Pancreas (tissue), 10 donors: Measurements from ENCODE around the gene KRT5. TPM values are rescaled to one million over a fixed set of nuclear protein-coding genes. Genes with fewer than 3 reads are reported as not detected.

Source experiments
- ATAC-seq, 4 donors: fragments of 200-7000 bp; cut with Tn5 transposase; one replicate each; pipeline versions ENCODE4 v1.8.0 to v1.9.1; 2020; ENCODE audit warnings: mild to moderate bottlenecking in 4 of 4, moderate library complexity in 4 of 4
- DNase-seq, 6 donors: peaks; one replicate each; pipeline ENCODE4 v3.0.0-alpha.2; 2020
- FAIRE-seq: peaks from 2 replicates; lab custom pipeline; 2012; peaks lifted over from hg19 to GRCh38; lab: Jason Lieb, UNC
- H3K27ac ChIP-seq, 4 donors: fragments of 200-600 bp; sonication (generic); 1 replicate in 3 of 4; 2 replicates in 1 of 4; pipeline versions ENCODE4 v1.5.0 to v1.8.0; 2020
- H3K27me3 ChIP-seq, 4 donors: fragments of 200-600 bp; one replicate each; pipeline ENCODE4 v1.8.0; 2021
- H3K36me3 ChIP-seq, 3 donors: fragments of 200-600 bp; sonication (generic) in 1 of 3; one replicate each; pipeline versions ENCODE4 v1.5.0 to v1.8.0; 2020 to 2021
- H3K4me1 ChIP-seq, 3 donors: fragments of 200-600 bp; one replicate each; pipeline ENCODE4 v1.8.0; 2021
- H3K4me3 ChIP-seq, 4 donors: fragments of 200-600 bp; sonication (generic) in 2 of 4; one replicate each; pipeline versions ENCODE4 v1.5.0 to v1.8.0; 2020 to 2021
- H3K9me3 ChIP-seq, 4 donors: fragments of 200-600 bp; one replicate each; pipeline ENCODE4 v1.8.0; 2021
- CTCF ChIP-seq, 4 donors: fragments of 200-600 bp; sonication (generic) in 3 of 4; IDR thresholded peaks; one replicate each; pipeline versions ENCODE4 v1.5.0 to v1.8.0; 2021; ENCODE audit warnings: antibody characterized with exemption in 4 of 4
- WGBS, 2 donors: extraction: QIAGEN DNeasy Blood & Tissue Kit; methylation state at CpG; one replicate each; pipeline ENCODE4 v1.1.7; 2013; 5-methylcytosine and 5-hydroxymethylcytosine counted together
- intact Hi-C, 3 donors: fragments of 100-400 bp; cut with DNase I; formaldehyde crosslinking; loops; one replicate each; pipeline versions ENCODE4 v1.11.1 to v1.14.2; 2022
- polyA plus RNA-seq, 2 donors: library from polyadenylated mRNA; stranded (reverse); fragments of 200-250 nt; gene quantifications; one replicate each; pipeline ENCODE4 v1.2.3, GENCODE V29; 2013
- total RNA-seq, 6 donors: library from RNA; stranded (reverse); fragmentation: NEBNext Ultra II Directional in 4 of 6; extraction: Animal tissue kit (Norgen Biotek cat#: 25700) in 4 of 6; gene quantifications; one replicate each; pipeline versions ENCODE4 v1.2.1 to v1.2.4, GENCODE V29; 2021 to 2023
- donor health status: healthy with polysubstance abuse.
- donor health status: DM: no; HTN: no; CAD: no; lungs with moderate emphysema.
- donor health status: DM: no; HTN: no; CAD: no.
- donor health status: control.
- donor health status: control.
- donor health status: Bipolar disorder and iron deficiency.
- donor health status: DM: yes; HTN: yes; CAD: no.
- donor health status: DM: no; HTN: no; CAD: no.
- donor health status: DM: no; HTN: no; CAD: no.
- donor health status: DM: yes; HTN: yes; CAD: no.

Gene KRT5
- total and polyA plus RNA-seq, 8 donors = 0.51 to 5.8 (median 1.5) TPM

- 80 to 85% methylated on average over 1 of the region's 1 CpG for WGBS, 2 donors
- H3K27ac ChIP-seq = no peak overlapping the region
- intact Hi-C loops = loop anchor here in 1 of 3 donors (10.0 kb wide), 1 partner anchor 104 kb away; no protein-coding TSS in a partner anchor
- no peaks in the 10 kb centered on the region for H3K4me1 ChIP-seq
- FAIRE-seq = no peak
- H3K9me3 ChIP-seq = no peaks in the 10 kb centered on the region
- no peak for ATAC-seq
- TF ChIP-seq CTCF (IDR thresholded peaks at IDR 0.05) = no peak
- DNase-seq = no peak
- H3K27me3 ChIP-seq = no peaks in the 10 kb centered on the region
- H3K4me3 ChIP-seq = no peak overlapping the region
- no peaks in the 10 kb centered on the region for H3K36me3 ChIP-seq
Observed at GRCh38 chr12:52498946-52499345, 21.2 kb downstream of the KRT5 start.

- ATAC-seq (no peak), FAIRE-seq (no peak), DNase-seq (no peak)
- H3K36me3 ChIP-seq = no peaks in the 10 kb centered on the region
- no peaks in the 10 kb centered on the region for H3K4me1 ChIP-seq
- TF ChIP-seq CTCF (IDR thresholded peaks at IDR 0.05) = no peak
- no peak overlapping the region for H3K4me3 ChIP-seq
- 77 to 80% methylated on average over 7 of the region's 7 CpGs for WGBS, 2 donors
- H3K27ac ChIP-seq = no peak overlapping the region
- H3K27me3 ChIP-seq = no peaks in the 10 kb centered on the region
- no peaks in the 10 kb centered on the region for H3K9me3 ChIP-seq
- intact Hi-C loops = loop anchor here in 1 of 3 donors (10.0 kb wide), 1 partner anchor 103 kb away; no protein-coding TSS in a partner anchor
Observed at GRCh38 chr12:52497975-52498374, 22.2 kb downstream of the KRT5 start.

- Histone ChIP-seq H3K4me3 (no peak overlapping the region), H3K27ac (no peak overlapping the region), H3K4me1 (no peaks in the 10 kb centered on the region), H3K27me3 (no peaks in the 10 kb centered on the region), H3K36me3 (no peaks in the 10 kb centered on the region), H3K9me3 (no peaks in the 10 kb centered on the region)
- DNase-seq = no peak
- no peak for TF ChIP-seq CTCF (IDR thresholded peaks at IDR 0.05)
- no peak for FAIRE-seq
- no peak for ATAC-seq
- intact Hi-C loops = loop anchor here in 1 of 3 donors (10.0 kb wide), 1 partner anchor 102 kb away; no protein-coding TSS in a partner anchor
- WGBS, 2 donors = 82 to 87% methylated on average over 4 of the region's 4 CpGs
Observed at GRCh38 chr12:52496590-52497071, 23.6 kb downstream of the KRT5 start.

GRCh38 chr12:52496054-52496453 is 24.1 kb downstream of the KRT5 start:
- no peaks in the 10 kb centered on the region for H3K27me3 ChIP-seq
- ATAC-seq (peak in 1 of 4 donors; percentile 47), FAIRE-seq (no peak), DNase-seq (no peak)
- no peaks in the 10 kb centered on the region for H3K9me3 ChIP-seq
- 44 to 61% methylated on average over 2 of the region's 2 CpGs for WGBS, 2 donors
- H3K4me1 ChIP-seq = no peaks in the 10 kb centered on the region
- H3K36me3 ChIP-seq = no peaks in the 10 kb centered on the region
- intact Hi-C loops = loop anchor here in 1 of 3 donors (10.0 kb wide), 1 partner anchor 101 kb away; no protein-coding TSS in a partner anchor
- no peak overlapping the region for H3K4me3 ChIP-seq
- TF ChIP-seq CTCF (IDR thresholded peaks at IDR 0.05) = no peak
- no peak overlapping the region for H3K27ac ChIP-seq

- no peaks in the 10 kb centered on the region for H3K9me3 ChIP-seq
- no peak overlapping the region for H3K27ac ChIP-seq
- no peaks in the 10 kb centered on the region for H3K36me3 ChIP-seq
- no peak for TF ChIP-seq CTCF (IDR thresholded peaks at IDR 0.05)
- 62 to 65% methylated on average over 3 of the region's 3 CpGs for WGBS, 2 donors
- intact Hi-C loops = loop anchor here in 1 of 3 donors (10.0 kb wide), 1 partner anchor 101 kb away; no protein-coding TSS in a partner anchor
- no peaks in the 10 kb centered on the region for H3K27me3 ChIP-seq
- H3K4me1 ChIP-seq = no peaks in the 10 kb centered on the region
- ATAC-seq (peak in 1 of 4 donors; percentile 47), DNase-seq (no peak), FAIRE-seq (no peak)
- no peak overlapping the region for H3K4me3 ChIP-seq
Observed at GRCh38 chr12:52495389-52495788, 24.8 kb downstream of the KRT5 start.
